ENCODE data around the gene ZNF526. TPM values are rescaled to one million over a fixed set of nuclear protein-coding genes. Genes with fewer than 3 reads are reported as not detected.

The ZNF526 gene
- total and polyA plus RNA-seq, 2 donors (not counting 1 experiment from before 2014, with no cell fraction given), result 4.9 to 21.3 TPM

DNA sequence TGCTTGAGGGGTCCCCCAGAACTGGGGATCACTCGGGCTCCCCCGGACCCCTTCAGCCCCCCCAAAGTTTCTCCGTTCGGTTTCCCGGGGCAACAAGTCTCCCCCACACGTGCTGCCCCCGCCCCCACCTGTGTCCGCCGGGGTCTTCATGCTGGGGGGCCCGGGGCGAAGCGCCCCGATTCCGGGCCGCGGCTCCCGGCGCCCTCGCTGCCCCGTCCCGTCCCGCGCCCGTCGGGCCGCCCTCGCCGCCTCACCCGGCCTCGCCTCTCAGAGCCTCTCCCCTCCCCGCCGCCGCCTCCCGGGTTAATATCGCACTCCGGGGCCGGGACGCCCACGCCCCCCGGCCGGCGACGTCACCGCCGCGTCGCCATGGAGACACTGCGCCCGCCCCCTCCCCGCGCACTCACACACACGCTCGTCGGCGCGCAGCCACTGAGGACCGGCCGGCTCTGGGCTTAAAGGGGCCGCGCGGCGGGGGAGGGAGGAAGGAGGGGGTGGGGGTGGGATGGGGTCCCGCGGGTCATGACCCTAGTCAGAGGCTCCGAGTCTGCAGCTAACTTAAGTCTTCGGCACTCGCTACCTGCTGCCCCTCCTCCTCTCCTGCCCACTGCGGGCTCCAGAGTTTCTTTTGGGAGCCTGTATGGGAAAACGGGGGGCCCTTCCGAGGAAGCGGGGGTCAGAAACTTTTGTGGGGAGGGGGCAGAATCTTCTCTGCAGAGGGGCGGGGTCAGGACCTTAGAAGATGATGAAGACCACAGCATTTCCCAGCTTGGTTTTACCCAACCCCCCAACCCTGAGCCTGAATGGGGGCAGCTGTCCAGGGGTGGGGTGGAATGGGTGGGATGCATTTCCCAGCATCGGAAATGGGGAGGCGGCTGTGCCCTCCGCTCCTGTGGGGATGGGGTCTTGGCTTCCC, 35.0 kb downstream of the ZNF526 start, which contains the start of gene ERF:
Gene ERF (minus strand): TSS at position 279 of the 916 bp plus-strand sequence. CDS start 129 bp downstream, at position 150.
- POLR2A ChIA-PET, result interaction anchor here (0.7 kb wide), 2 partner anchors 14 to 28 kb away, joined by 3 to 4 read pairs; partner anchors contain the start of gene CIC
- H3K79me2 ChIP-seq (ENCODE audit: control insufficient read depth, insufficient read depth, low read length), result peaks cover 30% of the 10 kb centered on the region

More for the DNA sequence above, 35.0 kb downstream of the ZNF526 start, which contains the start of gene ERF:
- Histone ChIP-seq H3K9me3 (ENCODE audit: control extremely low read depth in 1 of 3, control insufficient read depth in 2 of 3, insufficient read depth in 1 of 3, low read length in 2 of 3) (no peaks in the 10 kb centered on the region), H3K27me3 (replicated peaks in 1 of 4; ENCODE audit: control extremely low read depth in 1 of 4, control insufficient read depth in 3 of 4, insufficient read depth in 4 of 4, low read length in 3 of 4) (peaks cover 0 to 4% (median 0%) of the 10 kb centered on the region in 4 experiments), H3K36me3 (replicated peaks in 1 of 2; ENCODE audit: control extremely low read depth in 1 of 2, control insufficient read depth in 1 of 2, extremely low read depth in 1 of 2, insufficient read depth in 2 of 2, low read length in 1 of 2) (peaks cover 0 to 2% of the 10 kb centered on the region in 2 experiments), H3K4me2 (replicated peaks; ENCODE audit: low read depth, low read length, poor library complexity, severe bottlenecking) (peak within 1 kb of the TSS; percentile 99), H3K9ac (ENCODE audit: low read length) (peak within 1 kb of the TSS; percentile 95), H2AFZ (ENCODE audit: insufficient read depth, low read depth, low read length, poor library complexity, severe bottlenecking) (peak within 1 kb of the TSS; percentile 93), H3K4me3 (ENCODE audit: control extremely low read depth in 1 of 5, extremely low read depth in 1 of 5, insufficient read depth in 1 of 5, low read depth in 2 of 5, low read length in 4 of 5) (peak within 1 kb of the TSS; percentile 36 to 100 (median 99)), H4K20me1 (ENCODE audit: control insufficient read depth, insufficient read depth, low read length, poor library complexity, severe bottlenecking) (peaks cover 18% of the 10 kb centered on the region), H3K4me1 (ENCODE audit: control insufficient read depth in 2 of 2, insufficient read depth in 2 of 2, low read length in 2 of 2) (peaks cover 23 to 41% of the 10 kb centered on the region in 2 donors), H3K27ac (ENCODE audit: low read length in 2 of 2) (peak within 1 kb of the TSS; percentile 85 to 94)
- intact Hi-C loops (cut with micrococcal nuclease), result loop anchor here (1.0 kb wide), 5 partner anchors 12 to 38 kb away; partner anchors contain the start of gene DEDD2
- under 1% methylated on average over 43 of the region's 75 CpGs for WGBS (ENCODE audit: insufficient coverage)
- Mint-ChIP-seq H3K27me3 (no peaks in the 10 kb centered on the region), H3K27ac (peak within 1 kb of the TSS; percentile 96), H3K4me3 (peak within 1 kb of the TSS; percentile 85), H3K4me1 (peaks cover 24% of the 10 kb centered on the region), H3K9me3 (ENCODE audit: insufficient read depth) (no peaks in the 10 kb centered on the region)
- no peak for TF ChIP-seq EZH2 (IDR thresholded peaks at IDR 0.05; ENCODE audit: borderline replicate concordance, insufficient read depth, low read depth, low read length, poor library complexity, severe bottlenecking)
- TF ChIP-seq, protein P1, sequence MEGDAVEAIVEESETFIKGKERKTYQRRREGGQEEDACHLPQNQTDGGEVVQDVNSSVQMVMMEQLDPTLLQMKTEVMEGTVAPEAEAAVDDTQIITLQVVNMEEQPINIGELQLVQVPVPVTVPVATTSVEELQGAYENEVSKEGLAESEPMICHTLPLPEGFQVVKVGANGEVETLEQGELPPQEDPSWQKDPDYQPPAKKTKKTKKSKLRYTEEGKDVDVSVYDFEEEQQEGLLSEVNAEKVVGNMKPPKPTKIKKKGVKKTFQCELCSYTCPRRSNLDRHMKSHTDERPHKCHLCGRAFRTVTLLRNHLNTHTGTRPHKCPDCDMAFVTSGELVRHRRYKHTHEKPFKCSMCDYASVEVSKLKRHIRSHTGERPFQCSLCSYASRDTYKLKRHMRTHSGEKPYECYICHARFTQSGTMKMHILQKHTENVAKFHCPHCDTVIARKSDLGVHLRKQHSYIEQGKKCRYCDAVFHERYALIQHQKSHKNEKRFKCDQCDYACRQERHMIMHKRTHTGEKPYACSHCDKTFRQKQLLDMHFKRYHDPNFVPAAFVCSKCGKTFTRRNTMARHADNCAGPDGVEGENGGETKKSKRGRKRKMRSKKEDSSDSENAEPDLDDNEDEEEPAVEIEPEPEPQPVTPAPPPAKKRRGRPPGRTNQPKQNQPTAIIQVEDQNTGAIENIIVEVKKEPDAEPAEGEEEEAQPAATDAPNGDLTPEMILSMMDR (IDR thresholded peaks at IDR 0.05), result no peak
- ATAC-seq (ENCODE audit: low read depth), result peak; percentile 68
- peak; percentile 97 for DNase-seq
- CTCF ChIA-PET, result interaction anchor here (1.4 to 1.7 kb wide), 3 partner anchors 10 to 25 kb away, joined by 4 to 5 read pairs (median 5); no protein-coding TSS in a partner anchor

All from B cell (primary cell).